ENCODE measurements around the gene PLS1. TPM values are rescaled to one million over a fixed set of nuclear protein-coding genes. Genes with fewer than 3 reads are reported as not detected.
A peak's percentile ranks its signal among the peaks of the same experiment; 100 is the strongest.
"Not testable (repeated sequence)": the region's sequence is repeated elsewhere in the genome, so short reads cannot be mapped to it uniquely, and the experiment has no call there.

PLS1 gene, protein sequence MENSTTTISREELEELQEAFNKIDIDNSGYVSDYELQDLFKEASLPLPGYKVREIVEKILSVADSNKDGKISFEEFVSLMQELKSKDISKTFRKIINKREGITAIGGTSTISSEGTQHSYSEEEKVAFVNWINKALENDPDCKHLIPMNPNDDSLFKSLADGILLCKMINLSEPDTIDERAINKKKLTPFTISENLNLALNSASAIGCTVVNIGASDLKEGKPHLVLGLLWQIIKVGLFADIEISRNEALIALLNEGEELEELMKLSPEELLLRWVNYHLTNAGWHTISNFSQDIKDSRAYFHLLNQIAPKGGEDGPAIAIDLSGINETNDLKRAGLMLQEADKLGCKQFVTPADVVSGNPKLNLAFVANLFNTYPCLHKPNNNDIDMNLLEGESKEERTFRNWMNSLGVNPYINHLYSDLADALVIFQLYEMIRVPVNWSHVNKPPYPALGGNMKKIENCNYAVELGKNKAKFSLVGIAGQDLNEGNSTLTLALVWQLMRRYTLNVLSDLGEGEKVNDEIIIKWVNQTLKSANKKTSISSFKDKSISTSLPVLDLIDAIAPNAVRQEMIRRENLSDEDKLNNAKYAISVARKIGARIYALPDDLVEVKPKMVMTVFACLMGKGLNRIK
- total RNA-seq, result 7.2 to 7.5 TPM (median 7.3 TPM) in 3 replicates

DNA sequence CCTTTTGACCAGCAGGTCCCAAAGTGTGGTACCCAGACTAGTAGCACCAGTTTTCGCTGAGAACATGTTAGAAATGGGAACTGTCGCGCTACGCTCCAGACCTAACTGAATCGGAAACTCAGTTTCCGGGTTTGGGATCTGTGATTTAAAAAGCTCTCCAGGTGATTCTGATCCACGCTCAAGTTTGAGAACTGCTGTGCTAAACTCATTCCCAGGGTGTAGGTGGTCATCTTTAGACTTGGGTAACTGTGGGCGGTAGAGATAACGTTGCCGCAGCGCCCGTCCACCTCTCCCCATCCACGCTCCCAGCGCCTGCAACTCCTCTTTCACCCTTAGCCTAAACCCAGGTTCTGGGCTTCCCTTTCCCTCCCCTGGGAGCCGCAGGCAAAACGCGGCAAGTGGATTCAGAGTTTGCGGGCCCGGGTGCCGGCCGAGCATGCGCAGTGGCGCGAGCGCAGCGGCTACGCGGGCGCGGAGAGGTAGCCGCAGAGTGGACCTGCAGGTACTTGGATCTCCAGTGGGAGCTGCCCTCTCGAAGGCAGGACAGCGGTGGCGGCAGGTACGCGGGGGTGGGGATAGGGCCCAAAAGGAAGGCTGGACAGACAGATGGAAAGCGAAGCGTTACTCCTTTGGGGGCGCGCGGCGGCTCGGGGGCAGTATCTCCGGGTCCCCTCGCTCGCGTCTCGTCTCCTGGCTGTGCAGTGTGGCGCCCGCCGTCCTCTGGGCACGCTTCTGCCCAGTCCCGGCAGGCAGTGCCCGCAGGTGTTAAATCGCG, at the start of gene PLS1:
TSS of gene PLS1 (plus strand) at position 443 of the 775 bp plus-strand sequence. CDS start 67,845 bp downstream, outside the sequence.
- peak within 1 kb of the TSS; percentile 95 for H3K4me3 Mint-ChIP-seq
- H3K4me1 Mint-ChIP-seq, result peaks cover 18% of the 10 kb centered on the region
- peak within 1 kb of the TSS; percentile 100 for H3K27ac Mint-ChIP-seq
- DNase-seq (ENCODE audit: low spot score in 2 of 2, unreplicated experiment in 2 of 2), result peak; percentile 77 to 97
- H3K36me3 Mint-ChIP-seq, result no peaks in the 10 kb centered on the region
- no peaks in the 10 kb centered on the region for H3K27me3 Mint-ChIP-seq (ENCODE audit: low read depth)
- H3K9me3 Mint-ChIP-seq, result peaks cover 3% of the 10 kb centered on the region
- TF ChIP-seq, protein P1, sequence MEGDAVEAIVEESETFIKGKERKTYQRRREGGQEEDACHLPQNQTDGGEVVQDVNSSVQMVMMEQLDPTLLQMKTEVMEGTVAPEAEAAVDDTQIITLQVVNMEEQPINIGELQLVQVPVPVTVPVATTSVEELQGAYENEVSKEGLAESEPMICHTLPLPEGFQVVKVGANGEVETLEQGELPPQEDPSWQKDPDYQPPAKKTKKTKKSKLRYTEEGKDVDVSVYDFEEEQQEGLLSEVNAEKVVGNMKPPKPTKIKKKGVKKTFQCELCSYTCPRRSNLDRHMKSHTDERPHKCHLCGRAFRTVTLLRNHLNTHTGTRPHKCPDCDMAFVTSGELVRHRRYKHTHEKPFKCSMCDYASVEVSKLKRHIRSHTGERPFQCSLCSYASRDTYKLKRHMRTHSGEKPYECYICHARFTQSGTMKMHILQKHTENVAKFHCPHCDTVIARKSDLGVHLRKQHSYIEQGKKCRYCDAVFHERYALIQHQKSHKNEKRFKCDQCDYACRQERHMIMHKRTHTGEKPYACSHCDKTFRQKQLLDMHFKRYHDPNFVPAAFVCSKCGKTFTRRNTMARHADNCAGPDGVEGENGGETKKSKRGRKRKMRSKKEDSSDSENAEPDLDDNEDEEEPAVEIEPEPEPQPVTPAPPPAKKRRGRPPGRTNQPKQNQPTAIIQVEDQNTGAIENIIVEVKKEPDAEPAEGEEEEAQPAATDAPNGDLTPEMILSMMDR (IDR thresholded peaks at IDR 0.05; ENCODE audit: unreplicated experiment), result no peak

DNA sequence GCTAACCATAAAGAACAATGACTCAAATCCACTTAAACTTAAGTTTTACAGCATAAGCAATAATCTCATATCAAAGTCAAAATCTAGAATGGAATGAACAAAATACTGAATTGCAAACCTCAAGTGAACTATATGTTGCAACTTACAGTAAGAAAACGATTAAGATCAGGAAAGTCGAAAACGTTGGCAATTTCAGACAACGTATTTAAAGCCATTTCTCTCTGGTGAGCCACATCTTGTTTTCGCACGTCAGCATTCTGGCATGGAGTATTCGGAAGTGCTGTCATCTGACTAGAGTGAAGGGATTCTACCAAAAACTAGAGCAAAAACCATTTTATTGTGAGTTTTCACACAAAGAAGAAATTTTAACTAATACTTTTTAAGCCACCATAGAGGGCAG, 46.2 kb upstream of the PLS1 start:
- no peaks in the 10 kb centered on the region for H3K27me3 Mint-ChIP-seq (ENCODE audit: low read depth)
- H3K4me3 Mint-ChIP-seq, result no peak overlapping the region
- peaks cover 32% of the 10 kb centered on the region for H3K36me3 Mint-ChIP-seq
- no peak for DNase-seq (ENCODE audit: low spot score in 2 of 2, unreplicated experiment in 2 of 2)
- H3K4me1 Mint-ChIP-seq, result no peaks in the 10 kb centered on the region
- H3K27ac Mint-ChIP-seq, result no peak overlapping the region
- TF ChIP-seq, protein P1 (IDR thresholded peaks at IDR 0.05; ENCODE audit: unreplicated experiment), result no peak
- H3K9me3 Mint-ChIP-seq, result peaks cover 8% of the 10 kb centered on the region

DNA sequence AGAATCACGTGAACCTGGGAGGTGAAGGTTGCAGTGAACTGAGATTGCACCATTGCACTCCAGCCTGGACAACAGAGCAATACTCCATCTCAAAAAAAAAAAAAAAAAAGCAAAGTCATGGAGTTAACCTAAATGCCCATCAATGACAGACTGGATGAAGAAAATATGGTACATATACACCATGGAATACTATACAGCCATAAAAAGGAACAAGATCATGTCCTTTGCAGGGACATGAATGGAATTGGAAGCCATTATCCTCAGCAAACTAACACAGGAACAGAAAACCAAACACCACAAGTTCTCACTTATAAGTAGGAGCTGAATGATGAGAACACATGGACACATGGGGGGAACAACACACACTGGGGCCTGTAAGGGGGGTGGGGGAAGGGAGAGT, 43.6 kb upstream of the PLS1 start:
- H3K4me3 Mint-ChIP-seq; DNase-seq (ENCODE audit: low spot score in 2 of 2, unreplicated experiment in 2 of 2); H3K9me3 Mint-ChIP-seq; H3K4me1 Mint-ChIP-seq; H3K27me3 Mint-ChIP-seq (ENCODE audit: low read depth); H3K27ac Mint-ChIP-seq: not testable (repeated sequence)
- peaks cover 40% of the 10 kb centered on the region for H3K36me3 Mint-ChIP-seq

DNA sequence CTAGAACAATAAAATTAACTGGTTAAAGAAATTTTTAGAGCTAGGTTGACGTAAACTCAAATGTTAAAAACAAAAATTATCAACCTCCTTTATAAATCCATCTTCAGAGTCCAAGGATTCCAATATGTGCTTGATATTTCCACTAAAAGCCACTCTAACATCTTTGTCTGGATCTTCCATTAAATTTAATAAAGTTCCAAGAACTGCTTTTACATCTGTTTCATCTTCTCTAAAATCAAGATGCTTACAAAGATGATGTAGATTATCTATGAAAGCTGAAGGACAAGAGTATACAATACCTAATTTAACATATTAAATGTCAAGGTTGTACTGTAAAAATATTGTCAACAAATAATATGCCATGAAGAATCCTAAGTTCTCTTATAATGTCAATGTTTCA, 42.5 kb upstream of the PLS1 start:
- Mint-ChIP-seq H3K4me3 (no peak overlapping the region), H3K9me3 (peaks cover 8% of the 10 kb centered on the region), H3K36me3 (peaks cover 40% of the 10 kb centered on the region), H3K4me1 (no peaks in the 10 kb centered on the region), H3K27ac (no peak overlapping the region), H3K27me3 (ENCODE audit: low read depth) (no peaks in the 10 kb centered on the region)
- no peak for DNase-seq (ENCODE audit: low spot score in 2 of 2, unreplicated experiment in 2 of 2)
- TF ChIP-seq, protein P1 (IDR thresholded peaks at IDR 0.05; ENCODE audit: unreplicated experiment), result no peak

DNA sequence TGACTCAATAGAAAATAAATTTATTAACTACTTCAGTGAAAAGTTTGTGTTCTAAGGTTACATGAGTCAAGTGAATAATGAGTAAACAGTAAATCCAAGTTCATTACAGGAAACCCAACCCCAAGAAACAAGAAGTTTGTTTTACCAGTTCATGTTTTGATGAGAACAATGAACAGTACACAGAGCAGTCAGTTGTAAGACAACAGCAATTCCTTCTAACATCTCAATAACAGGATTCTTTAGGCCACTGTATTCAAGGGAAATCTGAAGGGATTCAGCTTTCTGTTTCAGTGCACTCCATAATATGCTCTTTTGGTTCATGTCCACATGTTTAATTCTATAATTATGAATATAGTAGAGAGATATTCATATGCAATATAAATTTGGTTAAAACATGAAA, 36.1 kb upstream of the PLS1 start:
- TF ChIP-seq, protein P1 (IDR thresholded peaks at IDR 0.05; ENCODE audit: unreplicated experiment), result no peak
- Mint-ChIP-seq H3K27ac (no peak overlapping the region), H3K4me3 (no peak overlapping the region), H3K27me3 (ENCODE audit: low read depth) (no peaks in the 10 kb centered on the region), H3K4me1 (no peaks in the 10 kb centered on the region), H3K36me3 (peaks cover 22% of the 10 kb centered on the region), H3K9me3 (no peaks in the 10 kb centered on the region)
- no peak for DNase-seq (ENCODE audit: low spot score in 2 of 2, unreplicated experiment in 2 of 2)
